NCI-H1436 treated with DMSO at 0.1 percent for 48 hours (cell line): ENCODE measurements around the gene FOCAD.
"Not testable (repeated sequence)": the region's sequence is repeated elsewhere in the genome, so short reads cannot be mapped to it uniquely, and the experiment has no call there.

Experiments used
- DNase-seq: peaks from one replicate; lab custom pipeline; 2025; lab: John Stamatoyannopoulos, UW

Gene FOCAD, protein sequence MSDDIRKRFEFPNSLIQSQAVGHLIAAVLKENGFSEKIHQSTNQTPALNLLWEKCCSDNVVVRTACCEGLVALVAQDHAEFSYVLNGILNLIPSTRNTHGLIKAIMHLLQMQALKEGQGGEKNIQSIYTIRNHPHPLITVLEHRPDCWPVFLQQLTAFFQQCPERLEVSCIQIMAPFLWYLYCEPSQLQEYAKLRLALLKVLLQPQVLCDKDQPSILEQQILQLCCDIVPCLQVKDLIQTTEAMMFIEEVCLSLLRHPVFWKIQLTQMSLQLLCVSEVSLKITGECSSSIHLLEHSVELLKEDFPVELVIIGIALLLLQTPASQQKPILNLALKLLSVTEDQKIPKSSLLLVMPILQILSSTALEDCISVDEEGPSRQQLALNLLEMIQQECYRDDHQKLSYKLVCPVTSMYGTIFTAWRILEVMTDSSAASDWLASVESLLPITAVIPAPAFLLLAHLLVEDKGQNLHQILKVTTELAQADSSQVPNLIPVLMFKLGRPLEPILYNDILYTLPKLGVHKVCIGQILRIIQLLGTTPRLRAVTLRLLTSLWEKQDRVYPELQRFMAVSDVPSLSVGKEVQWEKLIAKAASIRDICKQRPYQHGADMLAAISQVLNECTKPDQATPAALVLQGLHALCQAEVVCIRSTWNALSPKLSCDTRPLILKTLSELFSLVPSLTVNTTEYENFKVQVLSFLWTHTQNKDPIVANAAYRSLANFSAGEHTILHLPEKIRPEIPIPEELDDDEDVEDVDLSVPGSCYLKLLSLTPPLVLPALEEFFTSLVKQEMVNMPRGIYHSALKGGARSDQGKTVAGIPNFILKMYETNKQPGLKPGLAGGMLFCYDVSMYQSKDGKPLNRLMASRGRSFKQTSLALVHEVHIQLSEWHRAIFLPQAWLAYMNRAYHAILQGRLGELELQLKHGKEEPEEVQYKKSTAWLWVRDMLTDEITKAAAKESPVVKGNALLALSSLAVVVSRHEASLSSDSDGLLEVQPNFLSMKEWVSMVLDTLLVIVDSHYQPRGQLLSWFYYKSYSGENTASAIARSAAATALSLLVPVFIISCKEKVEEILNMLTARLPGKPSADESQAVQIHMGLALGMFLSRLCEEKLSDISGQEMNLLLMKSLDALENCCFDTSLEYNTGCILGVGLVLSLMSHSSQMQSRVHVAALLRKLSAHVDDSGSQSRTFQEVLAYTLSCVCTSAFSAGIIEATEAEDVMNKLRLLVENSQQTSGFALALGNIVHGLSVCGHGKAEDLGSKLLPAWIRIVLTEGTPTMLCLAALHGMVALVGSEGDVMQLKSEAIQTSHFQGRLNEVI (N-terminal part only)

DNA sequence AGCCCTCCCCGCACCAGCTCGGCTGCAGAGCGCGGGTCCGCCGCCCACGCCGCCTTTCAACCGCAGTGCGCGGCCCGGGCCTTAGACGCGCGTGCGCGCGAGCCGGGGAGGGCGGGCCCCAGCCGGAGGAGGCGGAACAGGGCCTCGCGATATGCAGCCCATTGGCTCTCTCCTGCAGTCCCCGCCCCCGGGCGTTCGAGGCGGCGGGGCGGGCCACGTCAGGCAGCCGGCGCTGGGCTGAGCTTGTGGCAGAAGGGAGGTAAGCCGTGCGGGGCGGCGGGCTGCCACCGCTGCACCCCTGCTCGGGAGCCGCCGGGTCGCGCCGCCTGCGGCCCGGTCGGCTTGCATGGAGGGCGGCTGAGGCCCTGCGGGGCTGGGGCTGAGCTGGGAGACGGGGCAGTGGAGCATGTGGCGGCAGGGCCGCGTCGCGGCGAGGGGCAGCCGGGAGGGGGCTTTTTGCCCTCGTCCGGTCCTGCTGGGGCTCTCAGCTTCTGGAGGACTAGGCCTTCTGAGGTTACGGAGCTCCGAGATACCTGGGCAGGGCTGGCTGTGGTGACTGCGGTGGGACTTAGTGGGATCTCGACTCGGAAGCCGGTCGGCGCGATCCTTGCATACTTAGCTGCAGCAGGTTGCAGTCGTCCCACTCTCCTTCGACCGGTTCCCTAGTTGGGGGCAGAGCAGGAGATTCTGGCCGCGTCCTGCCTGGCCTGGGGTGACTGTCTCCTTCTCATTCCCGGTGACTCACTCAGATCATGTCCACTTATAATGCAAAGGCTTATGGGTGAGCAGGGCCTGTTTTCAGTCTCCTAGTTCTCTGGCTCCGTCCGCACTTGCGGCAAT is at the start of gene FOCAD:
TSS of gene FOCAD (plus strand) at position 225 of the 840 bp plus-strand sequence. CDS start 31,095 bp downstream, outside the sequence.
- peak; percentile 77 for DNase-seq

DNA sequence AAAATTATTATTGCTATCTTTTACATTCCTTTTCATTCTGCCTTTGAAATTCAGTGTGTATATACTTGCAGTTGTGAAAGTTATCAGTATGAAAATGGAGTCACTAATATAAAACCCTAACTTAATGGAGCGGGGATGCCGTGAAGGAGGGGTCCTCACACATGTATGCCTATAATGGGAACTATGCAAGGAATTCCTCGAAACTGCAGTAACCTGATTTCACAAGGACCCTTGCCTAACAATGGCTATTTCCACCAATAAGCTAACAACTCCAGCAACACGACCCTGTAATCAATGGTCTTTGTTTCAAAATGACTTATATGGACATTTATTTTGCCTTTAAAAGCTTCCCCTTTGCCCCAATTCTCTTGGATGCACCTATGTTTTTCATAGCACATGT is 49.2 kb upstream of the FOCAD start:
- no peak for DNase-seq

DNA sequence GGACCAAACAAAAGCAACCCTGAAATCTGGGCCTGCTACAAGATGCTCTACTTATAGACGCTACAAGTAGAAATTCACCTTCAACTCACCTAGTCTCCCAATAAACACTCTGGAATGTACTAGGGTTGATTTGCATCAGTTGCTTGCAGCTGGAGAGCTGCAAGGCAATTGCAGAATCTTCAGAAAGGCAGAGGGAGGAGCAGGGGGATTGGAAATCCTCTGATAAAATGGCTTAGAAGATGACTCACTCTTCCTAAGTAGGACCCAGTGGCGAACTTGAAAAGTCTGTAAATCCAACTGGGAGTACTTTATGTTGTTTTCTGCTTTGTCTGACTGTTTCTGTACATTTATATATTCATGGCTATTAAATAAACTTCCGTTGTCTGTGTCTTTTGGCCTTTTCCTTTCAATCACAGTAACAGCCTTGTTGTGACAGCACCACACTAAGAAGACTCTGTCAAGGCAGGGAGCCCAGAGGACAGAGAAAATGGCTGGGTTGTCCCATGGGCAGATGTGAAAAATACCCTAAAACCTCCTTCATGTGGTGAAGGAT is 47.1 kb upstream of the FOCAD start:
- DNase-seq: no peak

DNA sequence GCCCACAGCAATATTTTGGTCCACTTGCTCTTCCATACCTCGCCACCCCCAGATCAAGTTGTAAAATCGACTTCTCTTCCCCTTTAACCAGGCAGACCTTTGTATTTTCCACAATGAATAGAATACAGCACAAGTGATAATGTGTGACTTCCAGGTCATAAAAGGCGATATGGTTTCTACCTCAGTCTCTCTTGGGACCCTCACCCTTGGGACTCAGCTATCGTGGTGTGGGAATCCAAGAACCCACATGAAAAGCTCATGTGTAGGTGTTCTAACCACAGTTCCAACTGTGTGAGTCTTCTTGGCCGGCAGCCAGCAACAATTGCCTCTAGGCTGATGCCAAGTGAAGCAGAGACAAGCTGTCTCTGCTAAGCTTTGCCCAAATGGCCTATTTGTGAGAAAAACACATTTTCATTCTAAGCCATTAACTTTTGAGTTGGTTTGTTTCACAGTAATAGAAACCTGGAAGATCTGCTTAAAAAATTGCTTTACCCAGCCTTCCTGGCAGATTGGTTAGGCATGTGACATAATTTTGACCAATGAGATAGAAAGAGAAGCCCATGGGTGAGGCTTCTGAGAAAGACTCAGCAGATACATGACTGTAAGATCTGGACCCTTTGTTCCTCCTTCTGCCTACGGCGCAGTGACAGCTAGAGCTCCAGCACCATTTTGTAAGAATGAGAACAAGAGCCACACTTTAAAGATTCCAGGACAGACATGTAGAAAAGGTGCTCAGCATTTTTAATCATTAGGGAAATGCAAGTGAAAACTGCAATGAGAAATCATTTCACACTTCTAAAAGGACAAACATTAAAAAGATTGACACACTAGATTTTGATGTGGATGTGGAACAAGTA is 43.5 kb upstream of the FOCAD start:
- DNase-seq: no peak

DNA sequence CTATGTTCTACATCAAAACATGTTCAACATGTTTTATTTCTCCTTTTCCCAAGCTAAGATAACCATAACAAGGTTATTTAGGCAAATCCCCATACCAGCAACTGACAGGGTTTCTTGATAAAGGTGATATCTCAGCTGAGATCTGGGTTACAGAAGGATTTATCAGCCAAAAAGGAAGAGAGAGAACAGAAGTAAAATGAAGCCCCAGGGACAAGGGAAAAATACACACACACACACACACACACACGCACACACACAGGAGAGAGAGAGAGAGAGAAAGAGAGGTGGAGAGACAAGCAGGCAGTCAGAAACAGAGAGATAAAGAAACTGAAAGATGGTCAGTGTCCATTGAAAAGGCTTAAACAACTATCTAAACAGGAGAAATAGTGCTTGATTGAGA is 42.0 kb upstream of the FOCAD start:
- DNase-seq: no peak

DNA sequence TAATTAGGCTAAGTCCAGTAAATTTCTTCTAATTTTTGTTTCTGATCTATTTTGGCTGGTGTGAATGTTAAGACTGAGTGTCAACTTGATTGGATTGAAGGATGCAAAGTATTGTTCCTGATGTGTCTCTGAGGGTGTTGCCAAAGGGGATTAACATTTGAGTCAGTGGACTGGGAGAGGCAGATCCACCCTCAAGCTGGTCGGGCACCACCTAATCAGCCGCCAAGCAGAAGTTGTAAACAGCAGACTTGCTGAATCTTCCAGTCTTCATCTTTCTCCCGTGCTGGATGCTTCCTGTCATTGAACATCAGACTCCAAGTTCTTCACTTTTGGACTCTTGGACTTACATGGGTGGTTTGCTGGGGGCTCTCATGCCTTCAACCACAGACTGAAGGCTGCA is 40.4 kb upstream of the FOCAD start:
- DNase-seq: no peak

DNA sequence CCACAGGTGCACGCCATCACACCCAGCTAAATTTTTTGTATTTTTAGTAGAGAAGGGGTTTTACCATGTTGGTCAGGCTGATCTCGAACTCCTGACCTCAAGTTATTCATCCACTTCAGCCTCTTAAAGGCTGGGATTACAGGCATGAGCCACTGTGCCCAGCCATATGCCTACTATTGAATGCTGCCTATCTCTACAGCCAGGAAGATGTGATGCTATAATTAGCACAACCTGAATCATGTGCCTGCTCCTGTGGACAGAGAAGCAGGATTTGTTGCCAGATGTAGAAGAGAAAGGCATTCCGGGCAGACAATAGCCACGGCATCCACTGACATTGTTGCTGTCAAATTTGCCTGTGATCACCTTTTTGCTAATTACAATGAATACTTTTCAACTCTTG is 37.4 kb upstream of the FOCAD start:
- no peak for DNase-seq

DNA sequence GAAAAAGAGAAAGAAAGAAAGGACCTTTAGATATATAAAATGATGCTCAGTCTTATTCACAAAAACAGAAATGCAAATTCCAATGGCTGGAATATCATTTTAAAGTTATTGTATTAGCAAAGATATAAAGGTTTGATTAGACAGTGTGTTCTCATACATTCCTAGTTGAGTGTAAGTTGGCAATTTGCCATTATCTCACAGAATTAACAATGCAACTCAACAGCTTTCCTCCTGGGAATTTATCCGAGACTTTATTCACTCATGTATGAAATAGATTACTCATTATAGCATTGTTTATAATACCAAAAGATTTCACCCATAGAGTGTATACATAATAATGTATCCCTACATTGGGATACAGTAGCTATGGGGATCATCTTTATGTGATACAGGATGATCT is 34.7 kb upstream of the FOCAD start:
- DNase-seq: no peak

DNA sequence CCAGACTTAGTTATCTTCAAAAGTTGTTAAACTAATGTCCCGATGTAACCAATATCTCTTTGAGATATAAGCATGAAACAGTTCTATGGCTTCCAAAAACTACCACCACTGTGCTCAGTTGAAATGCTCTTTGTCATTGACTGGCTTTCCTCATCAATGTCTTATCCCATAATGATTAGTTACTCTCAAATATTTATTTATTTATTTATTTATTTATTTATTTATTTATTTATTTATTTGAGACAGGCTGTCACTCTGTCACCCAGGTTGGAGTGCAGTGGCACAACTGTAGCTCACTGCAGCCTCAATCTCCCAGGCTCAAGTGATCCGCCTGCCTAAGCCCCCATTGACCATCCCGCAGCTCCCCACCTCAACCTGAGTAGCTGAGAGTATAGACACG is 33.7 kb upstream of the FOCAD start:
- DNase-seq: no peak

DNA sequence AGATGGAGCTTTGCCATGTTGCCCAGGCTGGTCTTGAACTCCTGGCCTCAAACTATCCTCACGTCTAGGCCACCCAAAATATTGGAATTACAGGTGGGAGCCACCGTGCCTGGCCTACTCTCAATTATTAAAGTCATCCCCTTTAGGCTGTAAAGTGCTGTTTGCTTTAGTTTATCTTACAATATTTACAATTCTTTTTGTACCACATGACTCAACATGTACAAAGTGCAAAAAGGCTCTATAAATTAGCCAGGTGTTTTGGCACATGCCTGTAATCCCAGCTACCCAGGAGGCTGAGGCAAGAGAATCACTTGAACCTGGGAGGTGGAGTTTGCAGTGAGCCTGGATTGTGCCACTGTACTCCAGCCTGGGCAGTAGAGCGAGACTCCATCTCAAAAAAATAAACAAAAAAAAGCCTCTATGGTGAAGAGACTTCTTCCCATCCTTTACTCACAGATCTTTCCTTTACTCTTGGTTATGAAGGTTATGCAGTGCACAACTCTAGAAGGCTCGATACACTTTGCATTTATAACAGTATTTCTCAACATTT is 33.2 kb upstream of the FOCAD start:
- no peak for DNase-seq

DNA sequence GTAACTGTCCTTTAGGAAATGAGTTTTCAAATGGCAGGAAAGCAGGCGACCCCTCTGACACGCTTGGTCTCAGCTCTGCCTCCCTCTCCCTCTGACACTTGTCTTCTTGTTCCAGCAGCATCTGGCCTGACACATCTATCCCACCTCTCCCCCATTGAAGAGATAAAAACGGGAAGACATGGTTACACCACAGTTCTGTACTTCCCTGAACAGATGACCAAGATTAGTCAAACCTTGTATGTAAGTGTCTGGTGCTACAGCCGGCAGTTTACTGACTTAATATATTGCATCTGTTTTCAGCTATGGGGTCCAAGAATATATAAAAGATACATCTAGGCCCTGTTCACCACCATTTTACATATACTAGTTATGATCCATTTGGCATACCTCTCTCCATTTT is 32.1 kb upstream of the FOCAD start:
- DNase-seq: no peak

DNA sequence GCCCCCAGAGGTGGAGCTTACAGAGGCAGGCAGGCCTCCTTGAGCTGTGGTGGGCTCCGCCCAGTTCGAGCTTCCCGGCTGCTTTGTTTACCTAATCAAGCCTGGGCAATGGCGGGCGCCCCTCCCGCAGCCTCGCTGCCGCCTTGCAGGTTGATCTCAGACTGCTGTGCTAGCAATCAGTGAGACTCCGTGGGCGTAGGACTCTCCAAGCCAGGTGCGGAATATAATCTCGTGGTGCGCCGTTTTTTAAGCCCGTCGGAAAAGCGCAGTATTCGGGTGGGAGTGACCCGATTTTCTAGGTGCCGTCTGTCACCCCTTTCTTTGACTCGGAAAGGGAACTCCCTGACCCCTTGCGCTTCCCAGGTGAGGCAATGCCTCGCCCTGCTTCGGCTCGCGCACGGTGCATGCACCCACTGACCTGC is 25.8 kb upstream of the FOCAD start:
- DNase-seq: not testable (repeated sequence)

DNA sequence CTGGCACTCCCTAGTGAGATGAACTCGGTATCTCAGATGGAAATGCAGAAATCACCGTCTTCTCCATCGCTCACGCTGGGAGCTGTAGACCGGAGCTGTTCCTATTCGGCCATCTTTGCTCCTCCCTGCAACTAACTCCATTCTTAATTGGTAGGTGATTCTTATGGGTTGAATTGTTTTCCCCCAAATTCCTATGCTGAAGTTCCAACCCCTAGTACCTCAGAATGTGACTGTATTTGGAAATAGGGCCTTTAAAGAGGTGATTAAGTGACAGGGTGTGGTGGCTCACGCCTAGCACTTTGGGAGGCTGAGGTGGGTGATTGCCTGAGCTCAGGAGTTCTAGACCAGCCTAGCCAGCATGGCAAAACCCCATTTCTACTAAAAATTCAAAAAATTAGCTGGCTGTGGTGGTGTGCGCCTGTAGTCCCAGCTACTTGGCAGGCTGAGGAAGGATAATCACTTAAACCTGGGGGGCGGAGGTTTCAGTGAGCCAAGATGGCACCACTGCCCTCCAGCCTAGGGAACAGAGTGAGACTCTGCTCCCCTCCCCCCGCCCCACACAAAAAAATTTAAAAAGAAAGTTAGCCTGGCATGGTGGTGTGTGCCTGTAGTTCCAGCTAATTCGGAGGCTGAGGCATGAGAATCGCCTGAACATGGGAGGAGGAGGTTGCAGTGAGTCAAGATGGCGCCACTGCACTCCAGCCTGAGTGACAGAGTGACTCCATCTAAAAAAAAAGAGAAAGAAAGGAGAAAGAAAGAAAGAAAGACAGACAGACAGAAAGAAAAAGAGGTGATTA is 25.2 kb upstream of the FOCAD start:
- no peak for DNase-seq

DNA sequence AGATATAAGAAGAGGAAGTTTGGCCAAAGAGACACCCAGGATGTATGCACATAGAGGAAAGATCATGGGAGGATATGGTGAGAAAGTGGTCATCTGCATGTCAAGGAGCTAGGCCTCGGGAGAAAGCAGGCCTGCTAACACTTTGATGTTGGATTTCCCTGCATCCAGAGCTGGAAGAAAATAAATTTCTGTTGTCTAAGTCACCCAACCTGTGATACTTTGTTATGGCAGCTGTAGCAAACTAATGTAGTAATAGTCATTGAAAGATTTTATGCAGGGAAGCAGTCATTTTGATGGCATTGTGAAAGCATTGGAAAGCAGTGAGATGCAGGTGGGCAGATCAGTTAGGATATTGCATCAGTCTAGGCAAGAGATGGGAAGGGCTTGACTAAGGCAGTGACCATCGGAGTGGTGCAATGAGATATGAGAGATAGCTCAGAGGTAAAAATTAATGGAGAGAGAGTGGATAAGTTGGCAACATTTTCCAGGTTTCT is 24.5 kb upstream of the FOCAD start:
- no peak for DNase-seq

DNA sequence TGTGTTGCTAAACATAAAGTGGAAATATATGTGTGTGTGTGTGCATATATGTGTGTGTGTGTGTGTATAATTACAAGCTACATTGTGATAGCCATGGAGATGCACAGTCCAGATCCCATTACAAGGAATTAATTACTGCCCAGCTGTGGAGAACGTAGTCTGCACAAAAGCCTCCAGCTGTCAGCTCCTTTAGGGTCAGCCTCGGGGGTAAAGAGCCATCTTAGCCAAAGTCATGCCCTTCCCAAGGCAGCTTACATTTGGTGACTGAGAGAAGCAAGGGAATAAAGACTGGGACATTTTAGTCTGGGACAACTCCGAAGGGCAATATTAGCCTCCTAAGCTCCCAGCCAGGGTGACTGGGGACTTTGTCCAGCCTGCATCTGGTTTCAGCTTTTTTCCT is 21.9 kb upstream of the FOCAD start:
- DNase-seq: no peak

DNA sequence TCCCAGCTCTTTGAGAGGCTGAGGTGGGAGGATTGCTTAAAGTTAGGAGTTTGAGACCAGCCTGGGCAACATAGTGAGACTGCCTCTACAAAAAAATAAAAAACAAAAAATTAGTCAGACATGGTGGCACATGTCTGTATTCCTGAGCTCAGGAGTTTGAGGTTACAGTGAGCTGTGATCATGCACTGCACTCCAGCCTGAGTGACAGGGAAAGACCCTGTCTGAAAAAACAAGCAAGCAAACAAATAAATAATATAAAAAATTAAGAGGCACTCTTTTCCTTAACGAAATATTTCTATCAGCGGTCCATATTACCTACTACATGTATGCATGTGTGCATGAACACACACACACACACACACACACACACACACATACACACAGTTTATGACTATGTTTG is 20.9 kb upstream of the FOCAD start:
- DNase-seq: no peak

DNA sequence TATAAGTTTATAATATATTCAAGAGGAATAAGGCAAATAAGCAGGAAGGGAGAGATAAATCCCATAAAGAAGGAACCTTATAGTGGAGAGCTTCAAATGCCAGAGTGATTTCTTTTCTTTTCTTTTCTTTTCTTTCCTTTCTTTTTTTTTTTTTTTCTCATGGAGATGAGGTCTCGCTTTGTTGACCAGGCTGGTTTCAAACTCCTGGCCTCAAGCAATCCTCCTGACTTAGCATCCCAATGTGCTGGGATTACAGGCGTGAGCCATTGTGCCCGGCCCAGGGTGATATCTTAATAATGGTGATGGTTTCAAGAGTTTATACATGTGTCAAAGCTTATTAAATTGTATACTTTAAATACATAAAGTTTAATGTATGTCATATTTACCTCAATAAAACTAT is 19.6 kb upstream of the FOCAD start:
- no peak for DNase-seq

DNA sequence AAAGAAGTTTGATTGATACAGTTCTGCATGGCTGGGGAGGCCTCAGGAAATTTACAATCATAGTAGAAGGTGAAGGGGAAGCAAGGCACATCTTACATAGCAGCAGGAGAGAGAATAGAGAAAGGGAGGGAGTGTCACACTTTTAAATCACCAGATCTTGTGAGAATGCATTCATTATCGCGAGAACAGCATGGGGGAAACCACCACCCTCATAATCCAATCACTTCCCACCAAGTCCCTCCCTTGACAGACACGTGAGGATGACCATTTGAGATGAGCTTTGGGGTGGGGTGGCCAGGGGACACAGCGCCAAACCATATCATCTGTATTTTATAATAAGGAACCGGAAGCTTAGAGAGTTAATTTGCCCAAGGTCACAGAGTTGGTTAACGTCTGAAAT is 13.7 kb upstream of the FOCAD start:
- no peak for DNase-seq

DNA sequence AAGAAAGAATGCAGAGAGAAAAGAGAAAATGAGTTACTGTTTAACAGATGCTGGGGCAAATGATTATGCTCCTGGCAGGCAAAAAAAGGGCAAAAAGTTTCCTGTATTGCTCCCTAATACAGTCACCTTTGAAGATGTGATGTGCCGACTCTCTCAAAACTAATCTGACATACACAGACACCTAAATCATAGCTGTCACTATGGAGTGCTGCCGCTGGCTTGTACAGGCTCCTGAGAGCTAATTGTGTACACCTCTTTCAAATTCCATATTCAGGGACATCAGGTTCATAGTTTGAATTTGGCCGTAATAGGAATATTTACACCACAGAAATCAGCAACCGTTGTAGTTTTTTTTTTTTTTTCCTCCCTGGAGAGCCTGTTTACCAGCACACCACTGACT is 12.4 kb upstream of the FOCAD start:
- no peak for DNase-seq
